Natural killer cell (primary cell): ENCODE results near the gene JAZF1. TPM values are rescaled to one million over a fixed set of nuclear protein-coding genes. Genes with fewer than 3 reads are reported as not detected.
A peak's percentile ranks its signal among the peaks of the same experiment; 100 is the strongest.

Experiments
- ATAC-seq, 3 donors: fragments of 150-1000 bp in 2 of 3; fragments of 200-7000 bp in 1 of 3; cut with Tn5 transposase; 1 replicate in 1 of 3; 2 replicates in 2 of 3; pipeline ENCODE4 v1.10.0; 2021; ENCODE audit warnings: mild to moderate bottlenecking in 2 of 3, moderate library complexity in 2 of 3
- DNase-seq, 2 donors: peaks; one replicate each; pipeline versions ENCODE4 v3.0.0 to v3.0.0-alpha.2; 2013 to 2021; ENCODE audit warnings: mixed read lengths in 1 of 2
- H3K27ac ChIP-seq: one replicate; pipeline ENCODE4 v1.5.1; 2013; ENCODE audit warnings: mild to moderate bottlenecking, low read length
- H3K27me3 ChIP-seq: one replicate; pipeline ENCODE4 v1.6.1; 2013; ENCODE audit warnings: low read length; ENCODE audit not compliant: control insufficient read depth, insufficient read depth
- H3K36me3 ChIP-seq: one replicate; pipeline ENCODE4 v1.6.1; 2013; ENCODE audit warnings: low read length; ENCODE audit not compliant: control insufficient read depth, insufficient read depth
- H3K4me1 ChIP-seq: one replicate; pipeline ENCODE4 v1.6.1; 2013; ENCODE audit warnings: low read length; ENCODE audit not compliant: control insufficient read depth, insufficient read depth
- H3K4me3 ChIP-seq: one replicate; pipeline ENCODE4 v1.5.1; 2013; ENCODE audit warnings: low read length
- H3K9me3 ChIP-seq: one replicate; pipeline ENCODE4 v1.6.1; 2013; ENCODE audit warnings: low read length; ENCODE audit not compliant: control insufficient read depth, insufficient read depth
- H3K27ac Mint-ChIP-seq, 2 donors: one replicate each; pipeline ENCODE4 v1.8.0; 2022; ENCODE audit warnings: mild to moderate bottlenecking in 2 of 2, mixed read lengths in 2 of 2, moderate library complexity in 1 of 2
- H3K27me3 Mint-ChIP-seq, 2 donors: one replicate each; pipeline ENCODE4 v1.8.0; 2022; ENCODE audit warnings: low read depth in 2 of 2, mixed read lengths in 2 of 2
- H3K36me3 Mint-ChIP-seq: one replicate; pipeline ENCODE4 v1.8.0; 2022; ENCODE audit warnings: mixed read lengths
- H3K4me1 Mint-ChIP-seq, 2 donors: one replicate each; pipeline ENCODE4 v1.8.0; 2022; ENCODE audit warnings: mixed read lengths in 2 of 2
- H3K4me3 Mint-ChIP-seq: one replicate; pipeline ENCODE4 v1.8.0; 2022; ENCODE audit warnings: mild to moderate bottlenecking, moderate library complexity, mixed read lengths
- H3K9me3 Mint-ChIP-seq, 2 donors: one replicate each; pipeline ENCODE4 v1.8.0; 2022; ENCODE audit warnings: mixed read lengths in 2 of 2
- WGBS: methylation state at CpG from one replicate; pipeline ENCODE4 v1.1.7; 2013; ENCODE audit warnings: missing lambda C conversion rate; ENCODE audit not compliant: insufficient coverage; 5-methylcytosine and 5-hydroxymethylcytosine counted together
- intact Hi-C: fragments of 100-400 bp; cut with micrococcal nuclease; formaldehyde crosslinking; loops from one replicate; pipeline ENCODE4 v1.14.2; 2022
- total RNA-seq, 4 donors: library from RNA; stranded (reverse); fragments of 120-200 nt in 1 of 4; gene quantifications; one replicate each; pipeline versions ENCODE4 v1.2.3 to v1.2.4, GENCODE V29; 2013 to 2022
- TF ChIP-seq, protein P1 (sequence below): fragments of 200-600 bp; IDR thresholded peaks from one replicate; pipeline ENCODE4 v1.8.0; 2022; ENCODE audit warnings: antibody characterized with exemption

JAZF1 gene
- total RNA-seq, 3 donors from 2014 or later (not counting 1 experiment from before 2014, with no cell fraction given) = 82.5 to 89.7 (median 87.6) TPM

DNA sequence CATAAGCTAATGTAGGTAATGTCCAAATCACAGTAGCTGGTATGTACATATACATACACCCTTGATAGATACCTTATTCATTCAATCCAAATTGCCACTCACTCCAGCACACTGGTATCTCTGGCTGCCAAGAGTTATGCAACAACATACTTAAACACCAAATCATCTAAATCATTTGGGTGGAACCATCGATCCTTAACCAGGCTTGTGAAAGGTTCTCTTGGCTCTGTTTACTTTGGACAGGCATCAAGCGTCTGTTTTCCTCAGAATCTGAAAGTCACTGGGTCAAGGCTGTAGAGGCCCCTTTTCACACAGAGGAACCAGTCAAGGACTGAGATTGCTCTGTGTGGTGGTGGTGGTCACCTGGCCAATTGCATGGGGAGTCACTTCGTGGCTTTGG lies 24.6 kb downstream of the JAZF1 start:
- ATAC-seq = no peak
- H3K27me3 ChIP-seq = no peaks in the 10 kb centered on the region
- intact Hi-C loops = no loop called here
- Mint-ChIP-seq H3K27me3 (no peaks in the 10 kb centered on the region), H3K4me1 (peaks cover 83 to 84% of the 10 kb centered on the region in 2 donors), H3K36me3 (no peaks in the 10 kb centered on the region), H3K27ac (peak overlapping the region; percentile 93 to 94), H3K9me3 (no peaks in the 10 kb centered on the region), H3K4me3 (no peak overlapping the region)
- no peaks in the 10 kb centered on the region for H3K36me3 ChIP-seq
- H3K4me1 ChIP-seq = peaks cover 43% of the 10 kb centered on the region
- peak overlapping the region; percentile 73 for H3K27ac ChIP-seq
- WGBS = 82% methylated on average over 3 of the region's 3 CpGs
- DNase-seq = no peak
- TF ChIP-seq, protein P1, sequence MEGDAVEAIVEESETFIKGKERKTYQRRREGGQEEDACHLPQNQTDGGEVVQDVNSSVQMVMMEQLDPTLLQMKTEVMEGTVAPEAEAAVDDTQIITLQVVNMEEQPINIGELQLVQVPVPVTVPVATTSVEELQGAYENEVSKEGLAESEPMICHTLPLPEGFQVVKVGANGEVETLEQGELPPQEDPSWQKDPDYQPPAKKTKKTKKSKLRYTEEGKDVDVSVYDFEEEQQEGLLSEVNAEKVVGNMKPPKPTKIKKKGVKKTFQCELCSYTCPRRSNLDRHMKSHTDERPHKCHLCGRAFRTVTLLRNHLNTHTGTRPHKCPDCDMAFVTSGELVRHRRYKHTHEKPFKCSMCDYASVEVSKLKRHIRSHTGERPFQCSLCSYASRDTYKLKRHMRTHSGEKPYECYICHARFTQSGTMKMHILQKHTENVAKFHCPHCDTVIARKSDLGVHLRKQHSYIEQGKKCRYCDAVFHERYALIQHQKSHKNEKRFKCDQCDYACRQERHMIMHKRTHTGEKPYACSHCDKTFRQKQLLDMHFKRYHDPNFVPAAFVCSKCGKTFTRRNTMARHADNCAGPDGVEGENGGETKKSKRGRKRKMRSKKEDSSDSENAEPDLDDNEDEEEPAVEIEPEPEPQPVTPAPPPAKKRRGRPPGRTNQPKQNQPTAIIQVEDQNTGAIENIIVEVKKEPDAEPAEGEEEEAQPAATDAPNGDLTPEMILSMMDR = no peak
- H3K9me3 ChIP-seq = no peaks in the 10 kb centered on the region
- no peak overlapping the region for H3K4me3 ChIP-seq

- peak in 1 of 2 donors; percentile 19 for DNase-seq
Measured at GRCh38 chr7:28155019-28155660, 25.5 kb downstream of the JAZF1 start.

GRCh38 chr7:28152594-28152993 lies 28.0 kb downstream of the JAZF1 start:
- H3K9me3 Mint-ChIP-seq = no peaks in the 10 kb centered on the region
- ATAC-seq = no peak
- no peaks in the 10 kb centered on the region for H3K36me3 ChIP-seq
- H3K27ac Mint-ChIP-seq = peak overlapping the region; percentile 93 to 94
- H3K4me3 Mint-ChIP-seq = peak overlapping the region; percentile 75
- WGBS = 73% methylated on average over 3 of the region's 4 CpGs
- peak overlapping the region; percentile 83 for H3K27ac ChIP-seq
- peaks cover 79 to 88% of the 10 kb centered on the region in 2 donors for H3K4me1 Mint-ChIP-seq
- H3K4me3 ChIP-seq = no peak overlapping the region
- TF ChIP-seq, protein P1 = no peak
- no peaks in the 10 kb centered on the region for H3K36me3 Mint-ChIP-seq
- no peaks in the 10 kb centered on the region for H3K27me3 ChIP-seq
- H3K27me3 Mint-ChIP-seq = no peaks in the 10 kb centered on the region
- no peak for DNase-seq
- peaks cover 51% of the 10 kb centered on the region for H3K4me1 ChIP-seq
- intact Hi-C loops = loop anchor here (1.0 kb wide), 2 partner anchors 27 to 51 kb away; no protein-coding TSS in a partner anchor
- no peaks in the 10 kb centered on the region for H3K9me3 ChIP-seq

More at GRCh38 chr7:28155019-28155660, 25.5 kb downstream of the JAZF1 start:
- peak overlapping the region; percentile 69 for H3K4me3 Mint-ChIP-seq
- Histone ChIP-seq H3K27me3 (no peaks in the 10 kb centered on the region), H3K4me1 (peaks cover 49% of the 10 kb centered on the region), H3K36me3 (no peaks in the 10 kb centered on the region), H3K27ac (peak overlapping the region; percentile 73), H3K9me3 (no peaks in the 10 kb centered on the region), H3K4me3 (no peak overlapping the region)
- H3K27ac Mint-ChIP-seq = peak overlapping the region; percentile 93 to 94
- H3K9me3 Mint-ChIP-seq = no peaks in the 10 kb centered on the region
- WGBS = no CpG with 5 or more reads among the region's 3 CpGs
- intact Hi-C loops = no loop called here
- TF ChIP-seq, protein P1 = no peak
- no peaks in the 10 kb centered on the region for H3K36me3 Mint-ChIP-seq
- ATAC-seq = peak; percentile 15 to 48 (median 22)
- H3K27me3 Mint-ChIP-seq = no peaks in the 10 kb centered on the region
- peaks cover 82% of the 10 kb centered on the region in 2 donors for H3K4me1 Mint-ChIP-seq
